T-cell (primary cell): ENCODE data around the gene EFCAB9. TPM values are rescaled to one million over a fixed set of nuclear protein-coding genes. Genes with fewer than 3 reads are reported as not detected.

Source experiments
- ATAC-seq, 4 experiments: fragments of 200-7000 bp in 3 of 4; fragments of 150-1000 bp in 1 of 4; cut with Tn5 transposase; replicated peaks in 1 of 4; 1 replicate in 3 of 4; 2 replicates in 1 of 4; pipeline ENCODE4 v1.10.0; 2021; ENCODE audit warnings: moderate library complexity in 3 of 4, mild to moderate bottlenecking in 2 of 4, moderate number of reproducible peaks in 1 of 4
- CTCF ChIA-PET, 2 donors: fragments of 300-600 bp; sonication (Branson Sonifier 250); formaldehyde crosslinking; loops; one replicate each; lab custom pipeline; 2022; ENCODE audit warnings: antibody characterized with exemption in 2 of 2; lab: Charles Lee
- POLR2A ChIA-PET, 2 donors: fragments of 300-600 bp; sonication (Branson Sonifier 250); formaldehyde crosslinking; loops; one replicate each; lab custom pipeline; 2022; ENCODE audit warnings: antibody characterized with exemption in 2 of 2; lab: Charles Lee
- DNase-seq, 35 experiments: peaks; one replicate each; pipeline versions ENCODE4 v3.0.0 to v3.0.0-alpha.2; 2013 to 2023
- H3K27ac ChIP-seq: one replicate; pipeline ENCODE4 v1.5.1; 2013; ENCODE audit warnings: low read length
- H3K27me3 ChIP-seq, 2 experiments: replicated peaks in 1 of 2; 1 replicate in 1 of 2; 2 replicates in 1 of 2; pipeline versions ENCODE4 v1.6.1 to v1.7.0; 2013; ENCODE audit warnings: low read length in 1 of 2, mixed read lengths in 1 of 2; ENCODE audit not compliant: control insufficient read depth in 2 of 2, insufficient read depth in 2 of 2; ENCODE audit errors: extremely low read depth in 1 of 2
- H3K36me3 ChIP-seq, 2 donors: 1 replicate in 1 of 2; 2 replicates in 1 of 2; pipeline versions ENCODE4 v1.6.1 to v1.7.0; 2013; ENCODE audit warnings: low read length in 1 of 2; ENCODE audit not compliant: control insufficient read depth in 2 of 2, insufficient read depth in 1 of 2; ENCODE audit errors: extremely low read depth in 1 of 2
- H3K4me1 ChIP-seq, 2 experiments: 1 replicate in 1 of 2; 2 replicates in 1 of 2; pipeline versions ENCODE4 v1.6.1 to v1.7.0; 2013; ENCODE audit warnings: low read length in 2 of 2, mixed read lengths in 1 of 2; ENCODE audit not compliant: insufficient read depth in 2 of 2, control insufficient read depth in 1 of 2; ENCODE audit errors: extremely low read depth in 1 of 2
- H3K4me3 ChIP-seq, 2 donors: 1 replicate in 1 of 2; 2 replicates in 1 of 2; pipeline versions ENCODE4 v1.5.1 to v1.7.0; 2013; ENCODE audit warnings: mild to moderate bottlenecking in 2 of 2, low read length in 1 of 2, moderate library complexity in 1 of 2; ENCODE audit not compliant: control insufficient read depth in 1 of 2; ENCODE audit errors: extremely low read depth in 1 of 2
- H3K9me3 ChIP-seq: 2 replicates; pipeline ENCODE4 v1.7.0; 2013
- H3K27ac Mint-ChIP-seq, 2 donors: one replicate each; pipeline ENCODE4 v1.8.0; 2020 to 2021; ENCODE audit warnings: mild to moderate bottlenecking in 2 of 2, mixed read lengths in 2 of 2
- H3K27me3 Mint-ChIP-seq, 2 donors: one replicate each; pipeline ENCODE4 v1.8.0; 2021 to 2022; ENCODE audit warnings: mixed read lengths in 2 of 2
- H3K36me3 Mint-ChIP-seq: one replicate; pipeline ENCODE4 v1.8.0; 2021; ENCODE audit warnings: mixed read lengths
- H3K4me1 Mint-ChIP-seq, 3 donors: one replicate each; pipeline ENCODE4 v1.8.0; 2020 to 2022; ENCODE audit warnings: mixed read lengths in 3 of 3, mild to moderate bottlenecking in 1 of 3
- H3K4me3 Mint-ChIP-seq, 3 donors: one replicate each; pipeline ENCODE4 v1.8.0; 2020 to 2022; ENCODE audit warnings: mild to moderate bottlenecking in 3 of 3, mixed read lengths in 3 of 3, moderate library complexity in 3 of 3
- H3K9me3 Mint-ChIP-seq, 3 donors: one replicate each; pipeline ENCODE4 v1.8.0; 2020 to 2022; ENCODE audit warnings: mixed read lengths in 3 of 3
- WGBS: methylation state at CpG from one replicate; pipeline ENCODE4 v1.1.5; 2013; ENCODE audit warnings: missing lambda C conversion rate; ENCODE audit not compliant: insufficient coverage; 5-methylcytosine and 5-hydroxymethylcytosine counted together
- total RNA-seq, 35 experiments: library from RNA in 6 of 35; stranded (reverse) in 6 of 35; fragments of 120-200 nt in 1 of 35; gene quantifications; one replicate each; pipeline versions ENCODE4 v1.2.1 to v1.2.4 and lab custom pipeline; 2013 to 2026

EFCAB9 gene
- total RNA-seq, 5 donors from 2014 or later (not counting 1 experiment from before 2014, with no cell fraction given) = not detected

DNA sequence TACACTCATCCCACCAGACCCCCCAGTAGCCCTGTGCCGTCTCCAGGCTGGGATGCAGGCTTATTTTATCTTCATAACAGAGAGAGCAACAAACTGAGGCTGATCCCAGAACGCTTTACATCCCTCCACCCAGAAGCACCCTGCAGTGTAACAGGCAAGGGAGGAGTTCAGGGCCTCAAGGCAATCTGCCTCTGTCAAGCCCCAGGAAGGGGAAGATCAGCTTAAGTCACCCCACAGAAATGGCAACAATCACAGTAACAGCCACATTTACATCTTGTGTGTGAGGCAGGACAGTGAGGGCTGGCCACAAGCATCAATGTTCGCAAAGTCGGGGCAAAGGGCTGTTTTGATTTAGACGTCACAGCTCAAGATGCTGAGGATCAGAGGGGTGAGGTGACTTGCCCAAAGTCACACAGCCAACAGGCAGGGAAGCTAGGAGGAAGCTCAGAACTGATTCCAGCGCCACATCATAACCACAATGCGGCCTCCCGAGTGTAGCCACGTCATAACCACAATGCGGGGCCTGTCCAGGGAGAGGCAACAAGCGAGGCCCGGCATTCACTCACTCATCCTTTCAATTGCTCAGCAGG, 20.3 kb upstream of the EFCAB9 start:
- Histone ChIP-seq H3K9me3 (no peaks in the 10 kb centered on the region), H3K4me1 (peaks cover 54 to 96% of the 10 kb centered on the region in 2 experiments), H3K36me3 (peaks cover 0 to 37% of the 10 kb centered on the region in 2 donors), H3K27me3 (no peaks in the 10 kb centered on the region), H3K4me3 (peak overlapping the region; percentile 67 to 86), H3K27ac (peak overlapping the region; percentile 74)
- Mint-ChIP-seq H3K9me3 (no peaks in the 10 kb centered on the region), H3K27ac (peak overlapping the region; percentile 100), H3K4me3 (peak overlapping the region; percentile 89 to 95 (median 89)), H3K27me3 (no peaks in the 10 kb centered on the region), H3K36me3 (peaks cover 35% of the 10 kb centered on the region), H3K4me1 (peaks cover 98 to 100% (median 99%) of the 10 kb centered on the region in 3 donors)
- ChIA-PET POLR2A (interaction anchor here (0.5 to 4.5 kb wide), 7 partner anchors 9 to 750 kb away, joined by 4 to 68 read pairs (median 6); partner anchors contain the start of gene STK10 (in 1 of the 2)), CTCF (interaction anchor here (0.7 to 5.2 kb wide), 10 partner anchors 9 to 120 kb away, joined by 3 to 119 read pairs (median 8); partner anchors contain the start of gene STK10 (in 2 of the 2))
- 0% methylated on average over 2 of the region's 12 CpGs for WGBS
- DNase-seq = peak in 33 of 35 experiments; percentile 14 to 77 (median 48)
- peak in 1 of 4 experiments; percentile 4 for ATAC-seq

DNA sequence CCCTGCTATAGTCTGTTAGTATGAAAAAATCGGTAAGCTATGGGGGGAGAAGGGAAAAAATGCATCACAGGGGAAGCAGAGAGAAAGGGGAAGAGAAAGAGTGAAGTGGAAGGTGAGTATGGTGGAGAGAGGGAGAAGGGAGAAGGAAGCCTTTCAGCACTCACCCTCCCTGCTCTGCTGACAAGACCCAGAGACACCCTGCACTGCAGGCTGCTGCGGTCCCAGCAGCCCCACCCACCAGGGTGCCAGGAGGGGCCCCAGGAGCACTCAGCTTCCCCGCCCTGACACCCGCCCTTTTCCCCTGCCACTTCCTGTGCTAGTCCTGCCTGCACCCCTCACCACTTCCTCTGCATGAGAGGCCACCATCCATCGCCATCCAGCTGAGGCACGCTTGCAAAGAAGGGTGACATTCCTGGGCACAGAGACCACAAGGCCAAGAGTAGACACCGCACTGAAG, 18.7 kb upstream of the EFCAB9 start:
- peak; percentile 78 to 84 (median 82) for ATAC-seq
- Mint-ChIP-seq H3K27ac (peak overlapping the region; percentile 100), H3K4me1 (peaks cover 97 to 100% (median 99%) of the 10 kb centered on the region in 3 donors), H3K36me3 (peaks cover 20% of the 10 kb centered on the region), H3K4me3 (peak overlapping the region; percentile 89 to 95 (median 89)), H3K27me3 (no peaks in the 10 kb centered on the region), H3K9me3 (no peaks in the 10 kb centered on the region)
- H3K9me3 ChIP-seq = no peaks in the 10 kb centered on the region
- H3K27ac ChIP-seq = peak overlapping the region; percentile 95
- H3K36me3 ChIP-seq = peaks cover 0 to 22% of the 10 kb centered on the region in 2 donors
- peak overlapping the region; percentile 67 to 86 for H3K4me3 ChIP-seq
- ChIA-PET POLR2A (interaction anchor here (0.7 to 4.5 kb wide), 6 partner anchors 8 to 71 kb away, joined by 4 to 68 read pairs (median 8); partner anchors contain the start of gene STK10 (in 1 of the 2)), CTCF (interaction anchor here (0.6 to 5.2 kb wide), 10 partner anchors 8 to 168 kb away, joined by 3 to 119 read pairs (median 4); partner anchors contain the start of genes STK10 (in 2 of the 2) and FBXW11 (in 1 of the 2))
- peak; percentile 82 to 98 (median 95) for DNase-seq
- peaks cover 58 to 97% of the 10 kb centered on the region in 2 experiments for H3K4me1 ChIP-seq
- WGBS = 0% methylated on average over 7 of the region's 7 CpGs
- no peaks in the 10 kb centered on the region for H3K27me3 ChIP-seq

DNA sequence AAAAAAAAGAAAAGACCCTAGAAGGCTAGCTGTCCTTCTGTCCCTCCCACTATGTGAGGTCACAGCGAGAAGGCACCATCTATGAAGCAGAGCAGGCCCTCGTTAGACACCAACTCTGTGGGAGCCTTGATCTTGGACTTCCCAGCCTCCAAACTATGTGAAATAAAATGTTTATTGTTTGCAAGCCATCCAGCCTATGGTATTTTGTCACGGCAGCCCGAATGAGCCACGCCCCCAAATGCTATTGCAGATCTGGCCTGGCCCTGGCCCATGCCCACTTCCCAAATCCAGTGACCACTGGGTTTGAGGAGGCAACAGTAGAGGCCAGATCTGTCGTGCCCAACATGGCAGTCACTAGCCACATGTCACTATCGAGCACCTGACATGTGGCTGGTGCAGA, 16.8 kb upstream of the EFCAB9 start:
- Histone ChIP-seq H3K9me3 (no peaks in the 10 kb centered on the region), H3K27ac (peak overlapping the region; percentile 95), H3K27me3 (no peaks in the 10 kb centered on the region), H3K4me3 (no peak overlapping the region), H3K36me3 (peaks cover 0 to 12% of the 10 kb centered on the region in 2 donors), H3K4me1 (peaks cover 58 to 97% of the 10 kb centered on the region in 2 experiments)
- WGBS = 56% methylated on average over 3 of the region's 7 CpGs
- Mint-ChIP-seq H3K4me3 (peak overlapping the region; percentile 34 to 95 (median 89)), H3K27ac (peak overlapping the region; percentile 100), H3K27me3 (no peaks in the 10 kb centered on the region), H3K36me3 (peaks cover 22% of the 10 kb centered on the region), H3K9me3 (no peaks in the 10 kb centered on the region), H3K4me1 (peaks cover 92 to 98% (median 93%) of the 10 kb centered on the region in 3 donors)
- CTCF ChIA-PET = interaction anchor here (1.0 to 5.2 kb wide), 2 partner anchors 9 to 10 kb away, joined by 10 to 119 read pairs; partner anchors contain the start of gene STK10 (in 1 of the 2)
- DNase-seq (no peak), ATAC-seq (no peak)
- POLR2A ChIA-PET = interaction anchor here (0.6 to 4.5 kb wide), 3 partner anchors 9 to 155 kb away, joined by 3 to 68 read pairs (median 25); partner anchors contain the start of gene STK10 (in 1 of the 2)

DNA sequence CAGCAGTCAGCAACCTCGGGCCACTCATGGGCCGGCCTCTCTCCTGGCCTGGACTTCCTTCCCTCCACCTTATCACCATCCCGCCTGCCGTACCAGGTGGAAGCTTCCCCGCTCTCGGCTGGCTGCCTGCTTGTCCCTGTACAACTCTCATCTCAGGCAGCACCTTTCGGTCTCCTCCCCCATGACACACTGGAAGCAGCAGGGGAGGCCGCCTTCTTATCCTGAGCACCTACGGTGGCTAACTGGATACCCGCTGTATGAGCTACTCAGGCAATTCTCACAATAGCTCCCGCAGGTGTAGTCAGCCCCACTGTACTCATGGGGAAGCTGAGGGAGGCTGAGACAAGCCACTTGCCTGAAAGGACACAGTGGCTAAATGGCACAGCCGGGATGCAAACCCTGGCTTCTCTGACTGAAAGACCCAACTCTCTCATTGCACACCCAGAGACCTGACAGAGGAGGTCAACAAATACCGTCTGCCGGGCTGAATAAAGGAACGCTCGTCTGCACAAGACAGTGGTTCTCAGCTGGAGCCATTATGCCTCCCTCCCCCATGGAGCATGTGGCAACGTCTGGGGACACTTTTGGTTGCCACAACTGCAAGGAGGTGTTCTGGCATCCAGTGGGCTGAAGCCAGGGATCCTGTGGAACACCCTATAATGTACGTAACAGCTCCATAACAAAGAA, 15.5 kb upstream of the EFCAB9 start:
- H3K4me1 Mint-ChIP-seq = peaks cover 86 to 98% (median 94%) of the 10 kb centered on the region in 3 donors
- peaks cover 57 to 97% of the 10 kb centered on the region in 2 experiments for H3K4me1 ChIP-seq
- DNase-seq (peak in 23 of 35 experiments; percentile 19 to 60 (median 42)), ATAC-seq (peak in 3 of 4 experiments; percentile 0 to 9 (median 2))
- H3K27ac Mint-ChIP-seq = peak overlapping the region; percentile 100
- peak overlapping the region; percentile 95 for H3K27ac ChIP-seq
- no peaks in the 10 kb centered on the region for H3K27me3 Mint-ChIP-seq
- H3K9me3 ChIP-seq = no peaks in the 10 kb centered on the region
- H3K27me3 ChIP-seq = no peaks in the 10 kb centered on the region
- H3K4me3 ChIP-seq = peak overlapping the region; percentile 54 to 67
- peak overlapping the region; percentile 79 to 95 (median 89) for H3K4me3 Mint-ChIP-seq
- POLR2A ChIA-PET = interaction anchor here (0.5 to 1.2 kb wide), 8 partner anchors 8 to 1434 kb away, joined by 3 to 14 read pairs (median 3); no protein-coding TSS in a partner anchor
- WGBS = 1% methylated on average over 14 of the region's 18 CpGs
- CTCF ChIA-PET = interaction anchor here (0.6 to 2.1 kb wide), 4 partner anchors 8 to 201 kb away, joined by 3 to 15 read pairs (median 8); partner anchors contain the start of gene STK10 (in 1 of the 2)
- peaks cover 0 to 12% of the 10 kb centered on the region in 2 donors for H3K36me3 ChIP-seq
- H3K9me3 Mint-ChIP-seq = no peaks in the 10 kb centered on the region
- peaks cover 29% of the 10 kb centered on the region for H3K36me3 Mint-ChIP-seq

DNA sequence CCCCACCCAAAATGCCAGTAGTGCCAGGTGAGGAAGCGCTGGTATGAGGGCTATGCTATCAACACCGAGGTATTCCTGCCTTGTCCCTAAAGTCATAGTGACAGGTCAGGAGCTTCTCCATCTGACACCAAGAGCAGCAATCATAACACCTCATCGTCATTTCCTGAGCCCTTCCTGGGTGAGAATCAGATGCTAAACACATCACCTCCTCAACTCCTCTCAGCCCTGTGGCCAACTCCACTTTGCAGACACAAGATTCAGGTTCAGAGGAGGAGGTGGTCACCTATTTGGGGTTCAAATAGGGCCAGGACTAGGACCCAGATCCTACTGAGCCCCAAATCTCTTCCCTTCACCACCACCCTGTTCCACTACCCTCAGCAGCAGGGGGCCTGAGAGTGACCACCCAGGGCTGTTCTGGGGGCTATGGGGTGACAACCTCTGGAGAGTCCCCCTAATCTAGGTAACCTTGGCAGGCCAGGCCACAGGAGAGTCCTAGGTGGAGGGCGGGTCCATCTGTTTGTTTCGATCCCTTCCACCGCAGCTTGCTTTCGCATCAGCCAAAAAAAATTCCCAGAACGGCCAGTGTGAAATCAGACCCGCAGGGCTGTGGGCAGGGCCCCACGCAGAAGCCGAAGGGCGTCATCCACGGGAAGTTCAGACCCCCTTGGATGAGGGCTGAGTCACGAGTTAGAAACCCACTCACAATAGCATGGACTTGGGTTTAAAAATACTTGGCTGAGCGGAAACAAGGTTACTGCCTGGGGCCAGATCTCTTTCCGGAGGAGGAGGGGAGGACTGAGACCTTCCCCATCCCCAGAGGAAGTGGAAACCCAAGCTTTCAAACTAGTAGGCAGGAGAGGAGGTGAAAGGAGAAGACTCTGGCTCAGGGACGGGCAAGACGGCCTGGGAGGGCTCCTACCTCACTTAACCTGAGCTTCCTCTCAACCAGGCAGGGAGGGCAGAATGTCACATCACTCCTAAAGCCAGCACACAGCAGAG, 14.7 kb upstream of the EFCAB9 start:
- Mint-ChIP-seq H3K36me3 (peaks cover 32% of the 10 kb centered on the region), H3K27ac (peak overlapping the region; percentile 100), H3K27me3 (no peaks in the 10 kb centered on the region), H3K4me1 (peaks cover 84 to 98% (median 94%) of the 10 kb centered on the region in 3 donors), H3K4me3 (peak overlapping the region; percentile 79 to 95 (median 89)), H3K9me3 (no peaks in the 10 kb centered on the region)
- 5% methylated on average over 8 of the region's 18 CpGs for WGBS
- Histone ChIP-seq H3K4me1 (peaks cover 60 to 97% of the 10 kb centered on the region in 2 experiments), H3K4me3 (peak overlapping the region; percentile 54 to 67), H3K9me3 (no peaks in the 10 kb centered on the region), H3K36me3 (peaks cover 0 to 12% of the 10 kb centered on the region in 2 donors), H3K27me3 (no peaks in the 10 kb centered on the region), H3K27ac (peak overlapping the region; percentile 95)
- DNase-seq (peak in 34 of 35 experiments; percentile 25 to 84 (median 52)), ATAC-seq (peak; percentile 36 to 47 (median 42))
- ChIA-PET POLR2A (interaction anchor here (0.5 to 1.2 kb wide), 9 partner anchors 7 to 1433 kb away, joined by 3 to 14 read pairs (median 3); partner anchors contain the start of gene FBXW11 (in 1 of the 2)), CTCF (interaction anchor here (0.6 to 2.1 kb wide), 4 partner anchors 7 to 202 kb away, joined by 3 to 15 read pairs (median 8); partner anchors contain the start of gene STK10 (in 1 of the 2))
